ENCODE measurements around the gene EMP2.

EMP2 gene

DNA sequence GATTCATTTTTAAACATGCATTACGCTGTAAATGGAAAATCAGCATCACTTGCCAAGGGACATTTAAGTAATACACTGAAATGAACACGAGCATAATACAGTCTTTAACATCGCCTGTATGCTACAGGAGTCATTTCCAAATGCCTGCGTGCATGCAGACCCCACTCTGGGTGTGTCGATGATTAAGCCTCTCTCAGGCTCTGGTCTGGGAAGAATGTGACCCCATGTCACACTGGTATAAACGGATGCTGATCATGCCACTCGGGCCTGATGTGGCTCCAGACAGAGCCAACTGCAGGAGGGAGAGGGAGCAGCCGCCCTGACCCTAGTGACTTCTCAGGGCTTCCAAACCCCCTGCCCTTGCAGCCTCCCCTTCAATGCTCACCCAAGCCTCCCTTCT is 10.8 kb downstream of the EMP2 start:
- H3K4me3 ChIP-seq (ENCODE audit: low read length), result no peak overlapping the region
- no peaks in the 10 kb centered on the region for H3K36me3 ChIP-seq (ENCODE audit: control insufficient read depth, low read length)
- H3K4me1 ChIP-seq (ENCODE audit: control insufficient read depth, low read length), result no peaks in the 10 kb centered on the region
- no peaks in the 10 kb centered on the region for H4K20me1 ChIP-seq (ENCODE audit: control insufficient read depth, insufficient read depth, low read depth, low read length)
- no peak overlapping the region for H3K27ac ChIP-seq (ENCODE audit: low read depth, low read length)
- H3K4me2 ChIP-seq (ENCODE audit: low read length), result no peak overlapping the region
- no peaks in the 10 kb centered on the region for H3K79me2 ChIP-seq (ENCODE audit: control insufficient read depth, low read length)
- no peaks in the 10 kb centered on the region; the same call in 1 of the 2 replicates for H3K27me3 ChIP-seq (ENCODE audit: control insufficient read depth, low read length)
- H3K9me3 ChIP-seq (ENCODE audit: control insufficient read depth, insufficient read depth, low read length), result no peaks in the 10 kb centered on the region
- H3F3A ChIP-seq (ENCODE audit: control insufficient read depth, insufficient read depth), result no peaks in the 10 kb centered on the region
- TF ChIP-seq, protein P1, sequence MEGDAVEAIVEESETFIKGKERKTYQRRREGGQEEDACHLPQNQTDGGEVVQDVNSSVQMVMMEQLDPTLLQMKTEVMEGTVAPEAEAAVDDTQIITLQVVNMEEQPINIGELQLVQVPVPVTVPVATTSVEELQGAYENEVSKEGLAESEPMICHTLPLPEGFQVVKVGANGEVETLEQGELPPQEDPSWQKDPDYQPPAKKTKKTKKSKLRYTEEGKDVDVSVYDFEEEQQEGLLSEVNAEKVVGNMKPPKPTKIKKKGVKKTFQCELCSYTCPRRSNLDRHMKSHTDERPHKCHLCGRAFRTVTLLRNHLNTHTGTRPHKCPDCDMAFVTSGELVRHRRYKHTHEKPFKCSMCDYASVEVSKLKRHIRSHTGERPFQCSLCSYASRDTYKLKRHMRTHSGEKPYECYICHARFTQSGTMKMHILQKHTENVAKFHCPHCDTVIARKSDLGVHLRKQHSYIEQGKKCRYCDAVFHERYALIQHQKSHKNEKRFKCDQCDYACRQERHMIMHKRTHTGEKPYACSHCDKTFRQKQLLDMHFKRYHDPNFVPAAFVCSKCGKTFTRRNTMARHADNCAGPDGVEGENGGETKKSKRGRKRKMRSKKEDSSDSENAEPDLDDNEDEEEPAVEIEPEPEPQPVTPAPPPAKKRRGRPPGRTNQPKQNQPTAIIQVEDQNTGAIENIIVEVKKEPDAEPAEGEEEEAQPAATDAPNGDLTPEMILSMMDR (IDR thresholded peaks at IDR 0.05; ENCODE audit: low read depth, low read length, poor library complexity, severe bottlenecking), result no peak
- TF ChIP-seq EZH2phosphoT487 (IDR thresholded peaks at IDR 0.05; ENCODE audit: borderline replicate concordance, low read length), result no peak
- H3K9me2 ChIP-seq (replicated peaks; ENCODE audit: control insufficient read depth, low read length), result no peaks in the 10 kb centered on the region

GRCh38 chr16:10566613-10567012 is 13.8 kb downstream of the EMP2 start:
- H3K4me1 ChIP-seq (ENCODE audit: control insufficient read depth, low read length), result no peaks in the 10 kb centered on the region
- no peaks in the 10 kb centered on the region for H4K20me1 ChIP-seq (ENCODE audit: control insufficient read depth, insufficient read depth, low read depth, low read length)
- H3K79me2 ChIP-seq (ENCODE audit: control insufficient read depth, low read length), result no peaks in the 10 kb centered on the region
- no peak overlapping the region for H3K4me3 ChIP-seq (ENCODE audit: low read length)
- H3K9me2 ChIP-seq (replicated peaks; ENCODE audit: control insufficient read depth, low read length), result no peaks in the 10 kb centered on the region
- H3K27ac ChIP-seq (ENCODE audit: low read depth, low read length), result no peak overlapping the region
- no peaks in the 10 kb centered on the region; the same call in none of the 2 replicates for H3K27me3 ChIP-seq (ENCODE audit: control insufficient read depth, low read length)
- no peaks in the 10 kb centered on the region for H3F3A ChIP-seq (ENCODE audit: control insufficient read depth, insufficient read depth)
- no peaks in the 10 kb centered on the region for H3K9me3 ChIP-seq (ENCODE audit: control insufficient read depth, insufficient read depth, low read length)
- no peaks in the 10 kb centered on the region for H3K36me3 ChIP-seq (ENCODE audit: control insufficient read depth, low read length)
- no peak overlapping the region for H3K4me2 ChIP-seq (ENCODE audit: low read length)
- TF ChIP-seq, protein P1 (IDR thresholded peaks at IDR 0.05; ENCODE audit: low read depth, low read length, poor library complexity, severe bottlenecking), result peak; percentile 23
- no peak for TF ChIP-seq EZH2phosphoT487 (IDR thresholded peaks at IDR 0.05; ENCODE audit: borderline replicate concordance, low read length)

DNA sequence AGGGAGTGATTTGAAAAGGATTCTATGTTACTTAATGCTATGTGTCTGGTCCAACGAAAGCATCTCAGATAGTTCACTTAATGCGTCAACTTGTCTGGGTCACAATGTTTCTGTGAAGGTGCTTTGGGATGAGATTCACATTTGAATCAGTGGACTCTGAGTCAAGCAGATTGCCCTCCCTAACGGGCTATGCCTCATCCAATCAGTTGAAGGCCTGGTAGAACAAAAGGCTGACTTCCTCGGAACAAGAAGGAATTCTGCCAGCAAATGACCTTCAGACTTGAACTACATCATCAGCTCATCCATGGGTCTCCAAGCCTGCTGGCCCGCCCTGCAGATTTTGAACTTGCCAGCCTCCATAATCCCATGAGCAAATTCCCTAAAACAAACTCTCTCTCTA is 15.2 kb downstream of the EMP2 start:
- no peak overlapping the region for H3K27ac ChIP-seq (ENCODE audit: low read depth, low read length)
- no peaks in the 10 kb centered on the region for H4K20me1 ChIP-seq (ENCODE audit: control insufficient read depth, insufficient read depth, low read depth, low read length)
- no peaks in the 10 kb centered on the region for H3K9me3 ChIP-seq (ENCODE audit: control insufficient read depth, insufficient read depth, low read length)
- no peak overlapping the region for H3K4me3 ChIP-seq (ENCODE audit: low read length)
- H3K79me2 ChIP-seq (ENCODE audit: control insufficient read depth, low read length), result no peaks in the 10 kb centered on the region
- no peak overlapping the region for H3K4me2 ChIP-seq (ENCODE audit: low read length)
- H3K36me3 ChIP-seq (ENCODE audit: control insufficient read depth, low read length), result no peaks in the 10 kb centered on the region
- H3K4me1 ChIP-seq (ENCODE audit: control insufficient read depth, low read length), result no peaks in the 10 kb centered on the region
- TF ChIP-seq EZH2phosphoT487 (IDR thresholded peaks at IDR 0.05; ENCODE audit: borderline replicate concordance, low read length), result no peak
- TF ChIP-seq, protein P1 (IDR thresholded peaks at IDR 0.05; ENCODE audit: low read depth, low read length, poor library complexity, severe bottlenecking), result no peak
- no peaks in the 10 kb centered on the region; the same call in none of the 2 replicates for H3K27me3 ChIP-seq (ENCODE audit: control insufficient read depth, low read length)
- H3F3A ChIP-seq (ENCODE audit: control insufficient read depth, insufficient read depth), result no peaks in the 10 kb centered on the region
- no peaks in the 10 kb centered on the region for H3K9me2 ChIP-seq (replicated peaks; ENCODE audit: control insufficient read depth, low read length)
